ENCODE data around the gene IFT25.
A peak's percentile ranks its signal among the peaks of the same experiment; 100 is the strongest.
"Not testable (repeated sequence)": the region's sequence is repeated elsewhere in the genome, so short reads cannot be mapped to it uniquely, and the experiment has no call there.

The IFT25 gene

GRCh38 chr1:53889304-53890298 lies 55.9 kb downstream of the IFT25 start, which contains the start of gene YIPF1:
Gene YIPF1, minus strand, starts transcription at chr1:53889797. Its CDS starts 860 bp downstream, at chr1:53888937.
- Histone ChIP-seq H3K27me3 (ENCODE audit: insufficient read depth, low read length) (no peaks in the 10 kb centered on the region), H3K36me3 (ENCODE audit: insufficient read depth, low read length) (no peaks in the 10 kb centered on the region), H3K4me1 (ENCODE audit: control insufficient read depth, insufficient read depth, low read length, unreplicated experiment) (peaks cover 10% of the 10 kb centered on the region), H3K79me2 (ENCODE audit: control insufficient read depth, insufficient read depth, low read length, unreplicated experiment) (no peaks in the 10 kb centered on the region), H3K4me3 (ENCODE audit: low read depth, low read length) (peak within 1 kb of the TSS; percentile 88), H2AFZ (ENCODE audit: low read length, unreplicated experiment) (peak within 1 kb of the TSS; percentile 94), H3K27ac (ENCODE audit: low read depth, low read length) (peak within 1 kb of the TSS; percentile 94)

- no peak overlapping the region for H2AFZ ChIP-seq (ENCODE audit: low read length, unreplicated experiment)
- no peaks in the 10 kb centered on the region for H3K27me3 ChIP-seq (ENCODE audit: insufficient read depth, low read length)
- peak overlapping the region; percentile 88 for H3K4me3 ChIP-seq (ENCODE audit: low read depth, low read length)
- H3K4me1 ChIP-seq (ENCODE audit: control insufficient read depth, insufficient read depth, low read length, unreplicated experiment) = peaks cover 10% of the 10 kb centered on the region
- H3K27ac ChIP-seq (ENCODE audit: low read depth, low read length) = no peak overlapping the region
- no peaks in the 10 kb centered on the region for H3K79me2 ChIP-seq (ENCODE audit: control insufficient read depth, insufficient read depth, low read length, unreplicated experiment)
- no peaks in the 10 kb centered on the region for H3K36me3 ChIP-seq (ENCODE audit: insufficient read depth, low read length)
Measured at GRCh38 chr1:53888681-53889080, 56.8 kb downstream of the IFT25 start.

- not testable (repeated sequence) for H3K4me3 ChIP-seq (ENCODE audit: low read depth, low read length); H3K79me2 ChIP-seq (ENCODE audit: control insufficient read depth, insufficient read depth, low read length, unreplicated experiment); H3K27me3 ChIP-seq (ENCODE audit: insufficient read depth, low read length); H3K4me1 ChIP-seq (ENCODE audit: control insufficient read depth, insufficient read depth, low read length, unreplicated experiment); H3K27ac ChIP-seq (ENCODE audit: low read depth, low read length); H3K36me3 ChIP-seq (ENCODE audit: insufficient read depth, low read length); H2AFZ ChIP-seq (ENCODE audit: low read length, unreplicated experiment)
Measured at GRCh38 chr1:53883600-53883999, 61.9 kb downstream of the IFT25 start.

GRCh38 chr1:53881853-53882252 lies 63.6 kb downstream of the IFT25 start:
- not testable (repeated sequence) for H3K4me3 ChIP-seq (ENCODE audit: low read depth, low read length); H3K27ac ChIP-seq (ENCODE audit: low read depth, low read length); H2AFZ ChIP-seq (ENCODE audit: low read length, unreplicated experiment); H3K4me1 ChIP-seq (ENCODE audit: control insufficient read depth, insufficient read depth, low read length, unreplicated experiment); H3K79me2 ChIP-seq (ENCODE audit: control insufficient read depth, insufficient read depth, low read length, unreplicated experiment); H3K27me3 ChIP-seq (ENCODE audit: insufficient read depth, low read length); H3K36me3 ChIP-seq (ENCODE audit: insufficient read depth, low read length)

- Histone ChIP-seq H3K27ac (ENCODE audit: low read depth, low read length) (no peak overlapping the region), H3K4me1 (ENCODE audit: control insufficient read depth, insufficient read depth, low read length, unreplicated experiment) (no peaks in the 10 kb centered on the region), H2AFZ (ENCODE audit: low read length, unreplicated experiment) (no peak overlapping the region), H3K36me3 (ENCODE audit: insufficient read depth, low read length) (peaks cover 3% of the 10 kb centered on the region), H3K27me3 (ENCODE audit: insufficient read depth, low read length) (no peaks in the 10 kb centered on the region), H3K4me3 (ENCODE audit: low read depth, low read length) (no peak overlapping the region), H3K79me2 (ENCODE audit: control insufficient read depth, insufficient read depth, low read length, unreplicated experiment) (no peaks in the 10 kb centered on the region)
Measured at GRCh38 chr1:53878492-53879105, 66.9 kb downstream of the IFT25 start.

- not testable (repeated sequence) for H3K79me2 ChIP-seq (ENCODE audit: control insufficient read depth, insufficient read depth, low read length, unreplicated experiment); H3K36me3 ChIP-seq (ENCODE audit: insufficient read depth, low read length); H3K4me3 ChIP-seq (ENCODE audit: low read depth, low read length); H2AFZ ChIP-seq (ENCODE audit: low read length, unreplicated experiment); H3K27ac ChIP-seq (ENCODE audit: low read depth, low read length); H3K27me3 ChIP-seq (ENCODE audit: insufficient read depth, low read length); H3K4me1 ChIP-seq (ENCODE audit: control insufficient read depth, insufficient read depth, low read length, unreplicated experiment)
Measured at GRCh38 chr1:53875150-53875549, 70.3 kb downstream of the IFT25 start.

- H3K4me3 ChIP-seq (ENCODE audit: low read depth, low read length) = no peak overlapping the region
Measured at GRCh38 chr1:53871773-53872484, 73.6 kb downstream of the IFT25 start.

More at GRCh38 chr1:53871773-53872484, 73.6 kb downstream of the IFT25 start:
- H3K79me2 ChIP-seq (ENCODE audit: control insufficient read depth, insufficient read depth, low read length, unreplicated experiment) = no peaks in the 10 kb centered on the region
- no peak overlapping the region for H3K27ac ChIP-seq (ENCODE audit: low read depth, low read length)
- H3K36me3 ChIP-seq (ENCODE audit: insufficient read depth, low read length) = peaks cover 4% of the 10 kb centered on the region; the same call in 1 of the 2 replicates
- no peaks in the 10 kb centered on the region for H3K4me1 ChIP-seq (ENCODE audit: control insufficient read depth, insufficient read depth, low read length, unreplicated experiment)
- no peaks in the 10 kb centered on the region for H3K27me3 ChIP-seq (ENCODE audit: insufficient read depth, low read length)
- no peak overlapping the region for H2AFZ ChIP-seq (ENCODE audit: low read length, unreplicated experiment)
